ENCODE data around the gene ATXN1.

The ATXN1 gene

DNA sequence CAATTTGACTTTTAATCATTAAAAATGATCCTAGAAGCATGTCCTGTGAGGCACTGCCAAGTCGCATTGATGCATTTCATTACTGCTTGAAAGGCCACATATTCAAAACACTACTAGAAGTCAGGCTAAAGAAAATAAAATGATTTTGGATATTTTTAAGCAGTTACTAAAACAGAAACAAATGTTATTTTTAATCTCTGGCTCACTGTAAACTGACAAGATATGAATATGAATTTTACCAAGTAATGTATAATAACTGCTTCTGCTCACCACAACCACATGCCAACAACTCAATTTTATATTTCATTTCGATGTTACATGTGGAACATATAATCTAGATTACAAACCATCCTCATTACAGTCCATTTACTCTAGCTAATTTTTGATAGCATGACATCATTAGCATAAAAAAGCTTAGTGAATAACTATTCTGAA, 90.6 kb downstream of the ATXN1 start:
- DNase-seq: no peak

DNA sequence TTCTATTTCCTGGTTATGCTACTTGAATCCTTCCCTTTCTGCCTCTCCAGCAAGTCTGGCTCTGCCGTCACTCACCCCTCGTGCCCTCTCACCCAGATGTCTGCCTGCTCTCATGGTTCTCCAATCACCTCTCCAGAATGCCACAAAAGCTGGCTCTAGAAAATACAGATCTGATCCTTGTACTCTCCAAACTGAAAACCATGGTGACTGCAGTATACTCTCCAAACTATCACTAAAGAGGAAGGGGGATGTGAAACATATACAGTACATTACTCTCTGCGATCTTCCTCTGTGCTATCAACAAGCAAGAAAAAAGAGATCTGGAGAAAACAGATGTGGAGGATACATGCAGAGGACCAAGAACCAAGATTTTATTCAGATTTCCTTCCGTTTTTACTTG, 91.1 kb downstream of the ATXN1 start:
- DNase-seq: peak in 1 of 2 donors; percentile 28

DNA sequence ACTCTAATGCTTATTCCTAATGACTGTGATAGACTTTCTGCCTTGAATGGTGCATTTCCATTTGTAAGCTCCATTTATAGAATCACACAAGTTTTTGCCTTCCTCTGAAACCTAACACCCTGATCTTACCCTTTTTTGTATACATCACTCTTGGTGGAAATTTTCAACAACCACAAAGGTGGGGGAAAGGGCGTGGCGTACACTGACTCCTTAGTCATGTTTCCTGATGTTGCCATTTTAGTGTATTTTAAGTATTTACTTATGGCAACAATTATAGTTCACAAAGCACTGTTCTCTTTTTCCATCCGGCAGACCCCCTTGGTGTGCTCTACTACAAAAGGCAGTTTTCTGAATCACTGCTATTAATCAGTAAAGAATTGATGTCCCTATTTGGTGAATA, 92.0 kb downstream of the ATXN1 start:
- peak; percentile 59 to 80 for DNase-seq

DNA sequence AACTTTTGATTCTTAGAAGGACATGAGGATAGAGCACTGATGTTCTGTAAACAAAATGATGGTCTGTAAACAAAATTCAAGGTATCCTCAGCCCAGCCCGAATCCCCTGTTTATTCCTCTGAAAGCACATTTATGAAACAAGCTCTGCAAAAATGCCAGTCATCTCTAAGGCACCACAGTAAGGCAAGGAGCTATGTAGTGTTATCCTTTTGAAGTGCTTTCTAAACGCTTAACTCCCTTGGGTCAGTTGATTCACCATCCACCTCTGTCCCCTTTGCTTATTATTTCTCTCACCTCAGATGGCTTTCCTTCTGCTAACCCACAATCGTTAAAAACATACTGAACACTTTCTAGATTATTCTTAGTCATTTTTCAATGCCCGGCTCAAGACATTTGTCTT, 93.8 kb downstream of the ATXN1 start:
- DNase-seq: no peak

DNA sequence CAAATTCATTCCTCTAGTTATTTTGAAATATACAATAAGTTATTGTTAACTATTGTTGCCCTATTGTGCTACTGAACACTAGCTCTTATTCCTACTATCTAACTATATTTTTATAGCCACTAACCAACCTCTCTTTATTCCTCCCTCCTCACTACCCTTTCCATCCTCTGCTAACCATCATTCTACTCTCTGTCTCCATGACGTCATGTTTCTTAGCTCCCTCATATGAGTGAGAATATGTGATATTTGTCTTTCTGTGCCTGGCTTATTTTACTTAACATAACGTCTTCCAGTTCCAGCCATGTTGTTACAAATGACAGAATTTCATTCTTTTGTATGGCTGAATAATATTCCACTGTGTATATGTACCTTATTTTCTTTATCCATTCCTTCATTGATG, 95.3 kb downstream of the ATXN1 start:
- DNase-seq: no peak

DNA sequence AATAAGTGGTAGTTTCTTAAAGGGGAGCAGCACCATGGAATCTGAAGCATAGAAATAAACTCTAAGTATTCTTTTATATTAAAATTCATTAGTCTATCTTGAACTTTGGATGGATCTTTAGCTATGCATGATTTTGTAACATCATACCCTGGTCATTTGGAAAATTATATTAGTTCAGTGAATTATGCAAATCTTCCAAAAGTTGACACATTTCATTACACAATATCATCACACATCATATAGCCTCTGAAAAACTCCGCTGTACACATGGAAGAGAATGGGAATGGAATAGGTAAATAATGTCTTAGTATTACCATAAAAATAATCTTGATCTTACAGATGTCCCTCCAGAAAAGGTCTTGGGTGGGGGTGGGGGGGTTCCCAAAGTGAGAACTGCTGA, 96.1 kb downstream of the ATXN1 start:
- DNase-seq: no peak

DNA sequence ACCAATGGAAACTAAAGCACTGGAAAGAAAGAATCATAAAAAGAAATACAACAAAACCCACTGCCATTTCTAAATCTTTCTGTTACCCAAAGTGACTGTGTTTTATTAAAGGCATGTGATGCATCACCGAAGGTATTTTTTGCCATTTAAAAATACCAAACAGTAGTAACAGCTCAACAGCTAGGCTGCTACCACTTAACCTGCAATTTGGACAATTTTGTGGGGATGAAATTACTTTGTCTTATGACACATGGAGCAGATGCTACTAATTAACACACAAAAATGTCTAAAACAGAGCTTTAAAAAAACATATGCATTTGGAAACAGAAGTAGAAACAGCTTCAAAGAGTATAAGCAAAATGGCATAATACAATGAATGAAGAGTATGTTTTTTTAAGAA, 97.4 kb downstream of the ATXN1 start:
- DNase-seq: no peak

DNA sequence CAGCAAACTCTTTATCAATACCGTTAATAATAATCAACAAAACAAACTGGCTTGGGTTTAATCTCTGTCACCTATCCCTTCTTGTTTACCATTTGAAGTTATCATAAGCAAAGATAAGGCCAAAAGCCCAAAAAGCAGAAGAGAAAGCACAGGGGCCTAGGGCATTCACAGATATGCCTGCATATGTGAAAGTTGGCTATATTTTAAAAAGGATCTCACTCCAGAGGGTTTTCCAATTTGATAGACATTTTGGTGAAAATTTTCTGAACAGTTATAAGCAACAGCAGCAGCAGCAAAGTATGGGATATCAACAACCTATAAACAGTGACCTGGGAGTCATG, 101.1 kb downstream of the ATXN1 start:
- DNase-seq: no peak

DNA sequence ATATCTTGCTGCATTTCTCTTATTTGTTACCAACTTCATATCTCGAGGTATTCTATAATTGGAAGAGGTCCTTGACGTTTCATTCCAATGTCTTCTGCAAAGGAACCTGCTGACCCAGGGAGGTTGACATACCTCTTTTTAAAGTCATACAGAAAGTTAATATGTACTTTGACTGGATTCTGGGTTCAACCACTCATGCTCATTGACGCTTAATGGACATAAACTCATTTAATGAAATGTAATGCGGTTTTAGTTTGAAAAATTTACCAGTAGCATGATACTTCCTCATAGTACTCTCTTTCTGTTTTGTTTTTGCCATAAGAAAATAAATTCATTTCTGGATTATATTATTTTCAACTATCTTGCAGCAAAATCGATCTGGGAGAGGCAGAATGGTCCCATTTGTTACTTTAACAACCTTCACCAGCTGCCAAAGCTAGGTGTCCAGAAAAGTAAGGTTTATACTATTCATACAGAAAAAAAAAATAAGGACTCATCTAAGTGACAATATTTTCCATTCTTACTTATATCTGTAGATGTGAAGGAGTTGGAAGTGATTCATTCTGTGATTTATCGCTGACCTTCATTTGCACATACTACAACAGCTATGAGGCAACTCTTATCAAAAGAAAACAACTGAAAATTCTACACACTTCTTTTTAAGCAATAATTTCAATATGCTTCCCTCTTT, 101.6 kb downstream of the ATXN1 start:
- peak in 1 of 2 donors; percentile 41 for DNase-seq

DNA sequence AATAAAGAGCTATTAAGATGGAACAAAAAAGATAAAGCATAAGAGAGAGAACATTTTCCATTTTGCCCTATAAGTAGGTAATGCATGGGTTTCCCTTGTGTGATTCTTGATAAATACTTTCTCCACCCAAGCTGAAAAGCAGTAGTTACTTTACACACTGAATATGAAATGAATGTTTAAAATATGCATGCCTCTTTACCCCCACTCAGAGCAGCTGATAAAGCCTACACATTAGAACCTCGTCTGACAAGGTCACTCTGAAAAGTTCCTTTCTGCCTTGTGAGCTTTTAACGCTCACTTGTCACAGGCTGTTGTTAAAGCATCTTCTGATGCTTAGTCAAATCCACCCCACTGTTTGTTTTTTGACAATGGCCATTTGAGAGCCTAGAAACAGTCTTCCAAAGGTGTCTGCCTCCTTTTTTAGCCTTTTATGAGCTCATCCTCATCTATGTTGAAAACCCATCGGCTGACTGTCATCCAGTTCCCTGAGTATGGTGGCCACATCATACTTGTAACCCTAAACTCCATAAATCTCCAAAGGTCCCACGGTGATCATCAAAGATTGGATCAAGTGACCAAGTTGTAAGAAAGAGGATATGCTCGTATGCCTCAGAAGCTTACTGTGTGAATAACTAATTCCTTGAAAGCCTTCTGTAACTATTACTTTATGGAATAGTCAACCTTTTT, 102.8 kb downstream of the ATXN1 start:
- DNase-seq: no peak

DNA sequence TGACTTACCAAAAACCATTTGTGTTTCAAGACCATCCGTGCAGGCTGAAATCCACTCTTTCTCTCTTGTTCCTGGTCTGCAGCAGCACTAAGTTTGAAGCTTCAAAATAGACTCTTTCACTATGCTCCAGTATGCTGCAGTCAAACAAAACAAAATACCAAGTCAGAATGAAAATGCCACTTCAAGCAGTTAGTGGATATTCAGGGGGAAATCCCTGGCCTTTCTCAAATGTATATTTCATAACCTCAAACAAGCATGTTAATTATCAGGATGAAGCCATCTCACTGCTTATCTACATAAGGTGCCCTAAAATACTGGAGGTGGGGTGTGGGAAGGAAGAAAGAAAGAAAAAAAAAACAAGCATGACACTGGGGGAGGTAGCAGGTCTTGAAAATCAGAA, 103.5 kb downstream of the ATXN1 start:
- DNase-seq: peak in 1 of 2 donors; percentile 62

DNA sequence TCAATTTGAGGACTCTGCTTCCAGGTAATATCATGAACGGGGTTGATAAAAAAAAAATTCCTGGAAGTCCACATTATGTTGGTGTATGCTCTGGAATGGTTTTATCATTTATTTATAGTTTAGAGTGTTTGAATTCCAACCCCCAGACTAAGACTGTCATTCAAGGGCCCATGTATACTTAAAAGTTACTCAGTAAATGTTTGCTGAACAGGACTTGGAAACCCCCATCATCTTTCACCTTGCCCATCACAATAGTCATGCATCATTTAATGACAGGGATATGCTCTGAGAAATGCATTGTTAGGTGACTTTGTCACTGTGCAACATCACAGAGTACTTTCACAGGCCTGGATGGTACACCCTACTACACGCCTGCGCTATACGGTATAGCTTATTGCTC, 104.8 kb downstream of the ATXN1 start:
- DNase-seq: no peak

DNA sequence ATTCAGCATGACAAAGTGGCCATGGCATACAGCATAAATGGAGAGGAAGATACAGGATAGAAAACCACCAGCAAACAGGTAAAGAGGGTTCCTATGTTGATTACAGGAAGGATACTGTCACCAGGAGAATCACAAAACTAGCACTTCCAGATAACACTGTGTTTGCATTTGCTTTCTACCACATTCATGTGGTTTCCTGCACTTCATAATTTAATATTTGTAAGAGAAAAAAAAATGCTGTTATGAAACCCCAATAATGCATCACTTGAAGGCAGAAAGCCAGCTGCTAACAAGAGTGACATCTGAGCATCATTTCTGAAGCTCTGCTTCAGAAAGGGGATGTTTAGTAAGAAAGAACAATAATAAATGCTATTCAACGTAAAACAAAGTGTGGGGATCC, 106.6 kb downstream of the ATXN1 start:
- DNase-seq: peak in 1 of 2 donors; percentile 75

DNA sequence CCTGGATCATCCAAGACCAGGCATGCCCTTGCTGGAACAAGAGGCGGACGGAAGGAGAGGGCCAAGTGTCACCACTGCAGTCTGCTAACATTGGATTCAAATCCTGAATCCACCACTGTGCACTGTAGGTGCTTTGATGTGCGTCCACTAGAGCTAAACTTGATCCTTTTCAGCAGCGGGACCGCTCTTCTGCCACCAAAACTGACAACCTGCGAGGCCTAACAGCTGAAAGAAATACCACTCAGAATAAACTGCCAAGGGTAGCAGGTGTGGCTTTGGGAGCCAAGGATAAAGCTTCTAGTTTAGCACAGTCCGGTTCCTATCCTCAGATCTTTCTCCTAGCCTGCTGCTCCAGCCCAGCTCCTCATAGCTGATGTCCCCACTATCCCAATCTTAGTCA, 108.0 kb downstream of the ATXN1 start:
- no peak for DNase-seq

DNA sequence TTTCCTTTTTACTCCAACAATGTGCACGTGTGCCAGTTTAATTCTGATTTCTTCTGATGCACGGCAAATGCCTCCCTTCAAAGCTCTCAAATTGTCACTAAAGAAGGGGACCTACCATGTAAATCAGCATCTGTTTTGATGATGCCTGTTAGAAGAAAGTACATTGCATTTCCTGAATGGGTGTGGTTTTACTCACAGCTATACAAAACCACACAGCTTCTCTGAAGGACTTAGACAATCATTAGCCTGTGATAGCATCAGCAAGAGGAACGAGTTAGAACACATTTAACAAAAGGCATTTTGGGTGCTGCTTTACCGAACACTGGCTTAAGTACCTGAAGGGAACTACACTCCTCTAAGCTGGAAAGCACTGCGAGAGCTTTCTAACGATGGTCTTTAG, 109.4 kb downstream of the ATXN1 start:
- peak in 1 of 2 donors; percentile 81 for DNase-seq

DNA sequence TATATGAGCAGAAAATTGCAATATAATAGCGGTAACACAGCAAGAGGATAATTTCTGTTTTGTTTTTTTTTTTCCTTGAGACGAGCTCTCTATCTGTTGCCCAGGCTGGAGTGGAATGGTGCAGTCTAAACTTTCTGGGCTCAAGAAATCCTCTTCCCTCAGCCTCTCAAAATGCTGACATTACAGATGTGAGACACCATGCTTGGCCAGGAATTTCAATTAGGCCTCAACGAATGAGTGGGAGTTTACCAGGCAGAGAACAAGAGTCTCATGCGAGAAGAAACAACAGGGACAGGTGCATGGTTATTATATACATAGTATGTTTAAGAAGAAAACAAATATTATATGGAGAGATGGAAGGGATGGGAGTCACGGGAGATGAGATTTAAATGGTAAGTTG, 111.4 kb downstream of the ATXN1 start:
- DNase-seq: no peak

DNA sequence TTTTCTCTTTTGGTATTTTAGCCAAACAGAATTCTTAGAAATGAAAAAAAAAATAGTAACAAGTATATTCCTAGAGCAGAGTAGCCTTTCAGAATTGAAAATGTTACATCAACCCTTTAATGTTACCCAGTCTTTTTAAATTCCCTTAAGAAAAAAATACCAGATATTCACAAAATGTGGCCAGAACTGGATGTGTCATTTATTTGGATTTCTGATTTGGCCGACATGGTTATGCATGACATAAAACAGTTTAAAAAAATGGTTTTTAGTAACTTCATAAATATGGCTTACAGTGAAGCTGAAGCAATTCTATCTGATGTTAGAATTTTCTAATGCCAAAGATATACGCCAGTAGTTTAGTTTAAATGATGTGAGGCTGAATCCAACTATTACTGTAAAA, 112.0 kb downstream of the ATXN1 start:
- no peak for DNase-seq

DNA sequence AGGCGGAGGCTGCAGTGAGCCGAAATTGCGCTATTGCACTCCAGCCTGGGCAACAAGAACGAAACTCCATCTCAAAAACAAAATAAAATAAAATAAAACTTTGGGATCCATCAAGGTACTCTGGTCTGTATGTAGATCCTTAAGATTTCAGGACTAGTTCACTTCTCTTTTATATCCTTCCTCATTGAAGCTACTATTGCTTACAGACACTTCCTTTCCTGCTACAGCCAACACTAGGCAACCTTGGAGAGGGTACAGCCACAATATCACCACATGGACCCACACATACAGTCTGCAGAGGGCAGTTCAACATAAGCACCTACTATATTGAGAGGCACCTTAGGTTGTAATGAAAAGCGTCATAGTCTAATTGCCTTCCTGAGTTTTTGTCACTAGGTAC, 113.3 kb downstream of the ATXN1 start:
- DNase-seq: no peak

DNA sequence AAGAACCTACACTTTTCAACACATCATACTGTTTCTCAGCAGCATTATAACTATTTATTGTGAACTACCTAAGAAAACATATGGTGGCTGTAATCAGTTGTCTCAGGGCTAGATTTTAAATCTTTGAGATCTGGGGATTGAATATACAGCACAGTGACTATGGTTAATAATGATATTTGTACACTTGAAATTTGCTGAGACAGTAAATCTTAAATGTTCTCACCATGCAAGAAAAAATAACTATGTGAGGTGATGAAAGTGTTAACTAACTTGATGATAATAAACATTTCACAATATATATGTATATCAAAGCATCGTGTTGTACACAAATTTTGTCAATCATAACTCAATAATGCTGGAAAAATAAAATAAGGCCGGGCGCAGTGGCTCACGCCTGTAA, 113.8 kb downstream of the ATXN1 start:
- no peak for DNase-seq

DNA sequence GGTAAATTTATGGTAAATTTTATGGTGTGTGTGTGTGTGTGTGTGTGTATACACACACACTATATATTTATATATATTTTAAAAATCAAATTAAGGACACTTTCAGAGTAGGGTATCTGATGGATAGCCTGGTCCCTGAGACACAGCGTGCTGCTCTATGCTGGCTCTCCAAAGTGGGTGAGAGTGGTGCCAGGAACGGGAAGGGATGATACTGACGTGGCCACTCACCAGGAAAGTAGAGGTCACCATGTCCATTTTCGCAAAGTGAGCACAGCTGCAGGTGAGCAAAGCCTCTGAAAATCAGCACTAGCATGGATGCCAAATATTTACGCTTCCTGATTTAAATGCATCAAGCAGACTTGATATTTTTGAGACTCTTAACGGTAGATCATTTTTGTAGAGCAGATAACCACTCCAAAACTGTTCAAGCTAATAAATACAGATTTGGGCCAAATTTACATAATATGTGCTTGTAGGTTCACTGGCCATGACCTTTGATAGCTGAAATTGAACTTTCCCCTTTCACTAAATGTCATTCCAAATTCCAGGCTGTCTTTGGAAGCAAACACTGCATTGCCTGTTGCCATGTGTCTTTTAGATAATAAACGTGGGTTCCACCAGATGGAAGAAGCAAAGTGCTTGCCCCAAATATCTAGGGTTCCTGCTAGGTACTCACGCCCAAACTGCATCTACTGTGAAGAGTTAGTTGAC, 116.6 kb downstream of the ATXN1 start:
- DNase-seq: no peak

DNA sequence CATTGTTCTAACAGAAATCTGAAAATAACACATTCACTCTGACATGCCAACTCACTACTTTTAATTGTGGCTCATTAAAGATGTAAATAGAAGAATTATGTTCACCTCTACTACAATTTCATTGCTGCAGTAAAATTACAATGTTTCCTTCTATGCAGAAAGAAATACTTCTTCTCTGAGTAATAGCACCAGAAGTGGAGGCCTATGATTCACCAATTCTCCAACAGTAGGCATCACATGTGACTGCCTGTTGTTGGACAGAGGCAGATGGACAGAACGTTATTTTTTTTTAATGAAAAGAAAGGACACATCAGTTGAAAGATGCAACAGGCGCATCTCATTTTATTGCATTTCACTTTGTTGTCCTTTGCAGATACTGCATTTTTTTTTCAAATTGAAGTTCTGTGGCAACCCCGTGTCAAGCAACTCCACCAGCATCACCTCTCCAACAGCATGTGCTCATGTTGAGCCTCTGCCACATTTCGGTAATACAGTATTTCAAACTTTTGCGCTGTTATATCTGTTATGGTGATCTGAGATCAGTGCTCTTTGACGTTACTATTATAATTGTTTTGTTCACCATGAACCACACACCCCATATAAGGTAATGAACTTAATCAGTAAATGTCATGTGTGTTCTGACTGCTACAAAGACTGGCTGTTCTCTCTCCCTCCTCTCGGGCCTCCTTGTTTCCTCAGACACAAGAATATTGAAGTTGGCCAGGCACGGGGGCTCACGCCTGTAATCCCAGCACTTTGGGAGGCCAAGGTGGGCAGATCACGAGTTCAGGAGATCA, 121.4 kb downstream of the ATXN1 start:
- DNase-seq: no peak

DNA sequence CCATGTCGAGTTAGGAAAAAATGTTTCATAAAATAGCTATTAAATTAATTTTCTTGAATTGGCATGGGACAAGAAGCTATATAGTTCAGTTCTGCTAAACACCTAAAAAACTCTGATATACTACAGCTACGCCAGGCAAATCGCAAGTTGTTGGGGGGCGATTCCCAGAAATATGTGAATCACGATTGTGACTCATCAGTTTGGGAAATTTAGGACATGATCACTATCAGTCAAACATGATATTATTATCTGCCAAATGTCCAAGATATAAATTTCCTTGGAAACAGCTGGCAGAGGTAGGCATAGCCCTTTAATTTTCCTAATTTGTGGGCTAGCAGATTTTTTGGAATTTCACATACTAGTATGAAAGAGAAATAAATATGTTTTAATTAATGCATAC, 123.6 kb downstream of the ATXN1 start:
- DNase-seq: no peak

DNA sequence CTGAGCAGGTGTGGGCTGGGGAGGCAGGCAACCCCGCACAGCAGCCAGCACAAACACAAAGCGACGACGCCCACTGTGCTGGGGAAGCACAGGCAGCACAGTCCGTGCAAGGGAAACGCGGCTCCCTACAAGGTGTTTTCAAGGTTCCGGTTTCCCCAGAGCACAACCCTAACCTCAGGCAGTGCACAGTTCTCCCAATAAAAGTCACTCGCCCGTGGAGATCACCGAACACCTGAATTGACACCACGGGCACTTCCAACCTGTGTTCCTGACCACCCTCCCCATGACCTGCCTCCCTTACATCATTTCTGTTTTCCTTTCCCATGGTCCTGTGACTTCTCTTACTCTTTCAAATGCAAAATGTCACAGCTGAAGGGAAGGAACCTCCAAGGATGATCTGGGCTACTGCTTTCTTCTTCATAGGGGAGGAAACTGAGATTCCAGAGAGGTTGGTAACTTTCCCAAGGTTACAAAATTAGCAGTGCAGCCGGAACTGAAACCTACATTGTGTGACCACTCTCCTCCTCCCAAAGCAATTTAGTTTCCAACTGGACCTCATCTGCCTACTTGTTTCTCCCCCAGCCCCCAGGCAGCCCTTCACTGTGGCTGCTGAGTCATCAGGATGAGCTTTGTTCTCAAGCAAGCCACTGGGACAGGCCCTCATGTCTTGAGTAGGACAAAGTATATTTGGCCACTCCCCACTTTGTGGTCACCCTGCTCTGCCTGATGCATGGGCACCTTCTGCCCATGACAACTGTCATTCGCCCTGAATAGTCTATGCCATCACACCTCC, 125.3 kb downstream of the ATXN1 start:
- DNase-seq: peak in 1 of 2 donors; percentile 32

Measured in CD4-positive, alpha-beta T cell treated with Interleukin-4 for 1 hour (primary cell).